ENCODE measurements around the gene SPTBN5. TPM values are rescaled to one million over a fixed set of nuclear protein-coding genes. Genes with fewer than 3 reads are reported as not detected.
"Not testable (repeated sequence)": the region's sequence is repeated elsewhere in the genome, so short reads cannot be mapped to it uniquely, and the experiment has no call there.

Gene SPTBN5
- total RNA-seq, 2 donors from 2014 or later: 0.52 to 3.0 TPM

DNA sequence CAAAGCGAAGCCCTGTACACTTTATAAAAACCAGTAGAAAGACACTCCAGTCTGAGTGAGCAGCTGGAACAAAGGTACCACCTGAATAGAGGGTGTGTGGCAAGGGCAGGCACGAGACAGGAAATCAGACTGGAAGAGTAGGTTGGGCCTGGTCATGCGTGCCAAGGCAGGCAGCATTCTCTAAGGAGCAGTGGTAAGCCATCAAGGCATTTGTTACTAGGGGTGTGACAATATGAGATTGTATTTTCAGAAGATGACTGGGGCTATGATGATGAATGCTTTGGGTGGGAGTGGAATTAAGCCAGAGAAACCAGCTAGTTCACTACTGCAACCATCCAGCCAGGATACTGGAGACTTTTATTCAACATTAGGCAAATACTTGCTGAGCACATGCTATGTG is 61.0 kb downstream of the SPTBN5 start:
- no peak for ATAC-seq
- DNase-seq: no peak
- intact Hi-C loops (cut with DNase I): no loop called here
- Histone ChIP-seq H3K4me1 (peaks cover 20% of the 10 kb centered on the region), H3K27ac (no peak overlapping the region), H3K36me3 (replicated peaks in 1 of 2; ENCODE audit: insufficient read depth in 1 of 2, low read depth in 2 of 2) (no peaks in the 10 kb centered on the region), H3K9me3 (no peaks in the 10 kb centered on the region), H3K27me3 (no peaks in the 10 kb centered on the region), H3K4me3 (no peak overlapping the region)
- WGBS, 2 donors: 69 to 71% methylated on average over 3 of the region's 3 CpGs
- TF ChIP-seq, protein P1, sequence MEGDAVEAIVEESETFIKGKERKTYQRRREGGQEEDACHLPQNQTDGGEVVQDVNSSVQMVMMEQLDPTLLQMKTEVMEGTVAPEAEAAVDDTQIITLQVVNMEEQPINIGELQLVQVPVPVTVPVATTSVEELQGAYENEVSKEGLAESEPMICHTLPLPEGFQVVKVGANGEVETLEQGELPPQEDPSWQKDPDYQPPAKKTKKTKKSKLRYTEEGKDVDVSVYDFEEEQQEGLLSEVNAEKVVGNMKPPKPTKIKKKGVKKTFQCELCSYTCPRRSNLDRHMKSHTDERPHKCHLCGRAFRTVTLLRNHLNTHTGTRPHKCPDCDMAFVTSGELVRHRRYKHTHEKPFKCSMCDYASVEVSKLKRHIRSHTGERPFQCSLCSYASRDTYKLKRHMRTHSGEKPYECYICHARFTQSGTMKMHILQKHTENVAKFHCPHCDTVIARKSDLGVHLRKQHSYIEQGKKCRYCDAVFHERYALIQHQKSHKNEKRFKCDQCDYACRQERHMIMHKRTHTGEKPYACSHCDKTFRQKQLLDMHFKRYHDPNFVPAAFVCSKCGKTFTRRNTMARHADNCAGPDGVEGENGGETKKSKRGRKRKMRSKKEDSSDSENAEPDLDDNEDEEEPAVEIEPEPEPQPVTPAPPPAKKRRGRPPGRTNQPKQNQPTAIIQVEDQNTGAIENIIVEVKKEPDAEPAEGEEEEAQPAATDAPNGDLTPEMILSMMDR (IDR thresholded peaks at IDR 0.05): no peak
- TF ChIP-seq POLR2A (IDR thresholded peaks at IDR 0.05): no peak

- TF ChIP-seq POLR2A (IDR thresholded peaks at IDR 0.05): no peak
- intact Hi-C loops (cut with DNase I): no loop called here
- no peaks in the 10 kb centered on the region for H3K27me3 ChIP-seq
- H3K4me1 ChIP-seq: peaks cover 26% of the 10 kb centered on the region
- DNase-seq: no peak
- 92 to 93% methylated on average over 10 of the region's 10 CpGs for WGBS, 2 donors
- no peak for ATAC-seq
- H3K4me3 ChIP-seq: no peak overlapping the region
- no peak overlapping the region for H3K27ac ChIP-seq
- H3K9me3 ChIP-seq: no peaks in the 10 kb centered on the region
- H3K36me3 ChIP-seq (replicated peaks in 1 of 2; ENCODE audit: insufficient read depth in 1 of 2, low read depth in 2 of 2): no peaks in the 10 kb centered on the region
Measured at GRCh38 chr15:41832208-41832607, 61.6 kb downstream of the SPTBN5 start.

DNA sequence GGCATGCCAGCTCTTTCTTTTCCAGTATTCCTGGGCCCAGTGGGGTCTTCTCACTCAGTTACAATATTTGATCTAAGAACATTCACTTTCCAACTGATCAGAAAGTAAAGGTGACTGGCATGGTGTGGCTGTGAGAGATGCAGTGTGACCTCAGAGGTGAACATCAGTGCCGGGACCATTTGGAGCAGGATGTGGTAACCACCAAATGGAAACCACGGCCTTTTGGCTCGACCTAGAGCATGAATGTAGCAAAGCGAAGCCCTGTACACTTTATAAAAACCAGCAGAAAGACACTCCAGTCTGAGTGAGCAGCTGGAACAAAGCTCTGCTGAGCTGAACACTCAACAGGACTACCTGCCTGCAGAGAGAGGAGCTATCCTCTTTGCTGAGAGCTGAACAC is 62.6 kb downstream of the SPTBN5 start:
- WGBS, 2 donors: 71 to 95% methylated on average over 4 of the region's 4 CpGs
- H3K4me1 ChIP-seq: peaks cover 28% of the 10 kb centered on the region
- H3K36me3 ChIP-seq (replicated peaks in 1 of 2; ENCODE audit: insufficient read depth in 1 of 2, low read depth in 2 of 2); H3K27ac ChIP-seq; ATAC-seq; H3K9me3 ChIP-seq; H3K4me3 ChIP-seq; H3K27me3 ChIP-seq; DNase-seq; intact Hi-C loops (cut with DNase I): not testable (repeated sequence)

DNA sequence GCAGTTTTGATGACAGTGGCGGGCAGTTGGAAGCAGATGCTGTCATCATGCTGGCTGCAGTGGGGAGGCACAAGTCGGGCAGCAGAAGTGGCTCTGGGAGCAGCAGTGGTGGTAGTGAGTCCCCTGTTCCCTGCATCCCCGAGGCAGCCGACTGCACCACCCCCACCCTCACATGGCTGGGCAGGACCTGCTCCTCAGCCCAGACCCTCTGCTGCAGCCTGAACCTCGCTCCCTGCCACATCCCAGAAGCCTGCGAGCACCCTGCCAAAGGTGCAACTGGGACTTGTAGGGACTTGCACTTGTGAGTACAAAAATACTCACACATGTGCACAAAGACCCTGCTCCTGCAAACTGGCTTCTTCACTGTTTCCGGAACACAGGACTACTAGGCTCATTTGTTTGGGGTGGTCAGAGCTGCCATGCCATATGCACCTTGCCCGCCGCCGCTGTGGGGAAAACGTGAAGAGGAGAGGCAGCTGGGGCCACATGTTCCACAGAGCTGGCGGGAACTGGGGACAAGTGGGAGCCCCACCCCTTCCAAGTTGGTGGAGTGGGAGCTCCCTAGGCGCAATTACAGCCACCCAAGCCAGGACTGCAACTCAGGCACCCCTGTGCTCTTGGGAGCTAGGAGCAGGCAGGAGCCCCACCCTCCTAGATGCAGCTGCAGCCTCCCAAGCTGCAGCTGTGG is 63.8 kb downstream of the SPTBN5 start:
- ATAC-seq (no peak), DNase-seq (peak in 1 of 4 donors; percentile 57)
- no peak for TF ChIP-seq POLR2A (IDR thresholded peaks at IDR 0.05)
- TF ChIP-seq, protein P1 (IDR thresholded peaks at IDR 0.05): no peak
- WGBS, 2 donors: 86 to 95% methylated on average over 9 to 10 of the region's 13 CpGs
- Histone ChIP-seq H3K36me3 (replicated peaks in 1 of 2; ENCODE audit: insufficient read depth in 1 of 2, low read depth in 2 of 2) (no peaks in the 10 kb centered on the region), H3K4me3 (no peak overlapping the region), H3K4me1 (peaks cover 28% of the 10 kb centered on the region), H3K9me3 (no peaks in the 10 kb centered on the region), H3K27ac (no peak overlapping the region), H3K27me3 (no peaks in the 10 kb centered on the region)
- intact Hi-C loops (cut with DNase I): no loop called here

- no peaks in the 10 kb centered on the region for H3K9me3 ChIP-seq
- no peak for DNase-seq
- WGBS, 2 donors: 6 to 11% methylated on average over 6 of the region's 6 CpGs
- TF ChIP-seq, protein P1 (IDR thresholded peaks at IDR 0.05): no peak
- TF ChIP-seq POLR2A (IDR thresholded peaks at IDR 0.05): no peak
- H3K27ac ChIP-seq: peak overlapping the region in 1 of 4 donors; percentile 86
- H3K27me3 ChIP-seq: no peaks in the 10 kb centered on the region
- H3K4me3 ChIP-seq: peak overlapping the region; percentile 29 to 65
- intact Hi-C loops (cut with DNase I): no loop called here
- peaks cover 28% of the 10 kb centered on the region for H3K4me1 ChIP-seq
- H3K36me3 ChIP-seq (replicated peaks in 1 of 2; ENCODE audit: insufficient read depth in 1 of 2, low read depth in 2 of 2): no peaks in the 10 kb centered on the region
- ATAC-seq: no peak
Measured at GRCh38 chr15:41828807-41829141, 65.1 kb downstream of the SPTBN5 start.
